ENCODE data around the gene NUDT8.
A peak's percentile ranks its signal among the peaks of the same experiment; 100 is the strongest.

- TF ChIP-seq CTCF (IDR thresholded peaks at IDR 0.05), result peak; percentile 82
- TF ChIP-seq EZH2 (IDR thresholded peaks at IDR 0.05; ENCODE audit: borderline replicate concordance, insufficient read depth, low read depth, low read length, poor library complexity, severe bottlenecking), result no peak
Observed at GRCh38 chr11:67606492-67607295, 23.0 kb downstream of the NUDT8 start, which contains the start of gene NDUFV1.

All from B cell (primary cell).